Fibroblast of peridontal ligament (primary cell): Measurements from ENCODE around the gene UACA.
A peak's percentile ranks its signal among the peaks of the same experiment; 100 is the strongest.
"Not testable (repeated sequence)": the region's sequence is repeated elsewhere in the genome, so short reads cannot be mapped to it uniquely, and the experiment has no call there.

Experiments
- DNase-seq: peaks from one replicate; pipeline ENCODE4 v3.0.0-alpha.2; 2010; ENCODE audit errors: extremely low read depth

The UACA gene, protein sequence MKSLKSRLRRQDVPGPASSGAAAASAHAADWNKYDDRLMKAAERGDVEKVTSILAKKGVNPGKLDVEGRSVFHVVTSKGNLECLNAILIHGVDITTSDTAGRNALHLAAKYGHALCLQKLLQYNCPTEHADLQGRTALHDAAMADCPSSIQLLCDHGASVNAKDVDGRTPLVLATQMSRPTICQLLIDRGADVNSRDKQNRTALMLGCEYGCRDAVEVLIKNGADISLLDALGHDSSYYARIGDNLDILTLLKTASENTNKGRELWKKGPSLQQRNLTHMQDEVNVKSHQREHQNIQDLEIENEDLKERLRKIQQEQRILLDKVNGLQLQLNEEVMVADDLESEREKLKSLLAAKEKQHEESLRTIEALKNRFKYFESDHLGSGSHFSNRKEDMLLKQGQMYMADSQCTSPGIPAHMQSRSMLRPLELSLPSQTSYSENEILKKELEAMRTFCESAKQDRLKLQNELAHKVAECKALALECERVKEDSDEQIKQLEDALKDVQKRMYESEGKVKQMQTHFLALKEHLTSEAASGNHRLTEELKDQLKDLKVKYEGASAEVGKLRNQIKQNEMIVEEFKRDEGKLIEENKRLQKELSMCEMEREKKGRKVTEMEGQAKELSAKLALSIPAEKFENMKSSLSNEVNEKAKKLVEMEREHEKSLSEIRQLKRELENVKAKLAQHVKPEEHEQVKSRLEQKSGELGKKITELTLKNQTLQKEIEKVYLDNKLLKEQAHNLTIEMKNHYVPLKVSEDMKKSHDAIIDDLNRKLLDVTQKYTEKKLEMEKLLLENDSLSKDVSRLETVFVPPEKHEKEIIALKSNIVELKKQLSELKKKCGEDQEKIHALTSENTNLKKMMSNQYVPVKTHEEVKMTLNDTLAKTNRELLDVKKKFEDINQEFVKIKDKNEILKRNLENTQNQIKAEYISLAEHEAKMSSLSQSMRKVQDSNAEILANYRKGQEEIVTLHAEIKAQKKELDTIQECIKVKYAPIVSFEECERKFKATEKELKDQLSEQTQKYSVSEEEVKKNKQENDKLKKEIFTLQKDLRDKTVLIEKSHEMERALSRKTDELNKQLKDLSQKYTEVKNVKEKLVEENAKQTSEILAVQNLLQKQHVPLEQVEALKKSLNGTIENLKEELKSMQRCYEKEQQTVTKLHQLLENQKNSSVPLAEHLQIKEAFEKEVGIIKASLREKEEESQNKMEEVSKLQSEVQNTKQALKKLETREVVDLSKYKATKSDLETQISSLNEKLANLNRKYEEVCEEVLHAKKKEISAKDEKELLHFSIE (N-terminal part only)

DNA sequence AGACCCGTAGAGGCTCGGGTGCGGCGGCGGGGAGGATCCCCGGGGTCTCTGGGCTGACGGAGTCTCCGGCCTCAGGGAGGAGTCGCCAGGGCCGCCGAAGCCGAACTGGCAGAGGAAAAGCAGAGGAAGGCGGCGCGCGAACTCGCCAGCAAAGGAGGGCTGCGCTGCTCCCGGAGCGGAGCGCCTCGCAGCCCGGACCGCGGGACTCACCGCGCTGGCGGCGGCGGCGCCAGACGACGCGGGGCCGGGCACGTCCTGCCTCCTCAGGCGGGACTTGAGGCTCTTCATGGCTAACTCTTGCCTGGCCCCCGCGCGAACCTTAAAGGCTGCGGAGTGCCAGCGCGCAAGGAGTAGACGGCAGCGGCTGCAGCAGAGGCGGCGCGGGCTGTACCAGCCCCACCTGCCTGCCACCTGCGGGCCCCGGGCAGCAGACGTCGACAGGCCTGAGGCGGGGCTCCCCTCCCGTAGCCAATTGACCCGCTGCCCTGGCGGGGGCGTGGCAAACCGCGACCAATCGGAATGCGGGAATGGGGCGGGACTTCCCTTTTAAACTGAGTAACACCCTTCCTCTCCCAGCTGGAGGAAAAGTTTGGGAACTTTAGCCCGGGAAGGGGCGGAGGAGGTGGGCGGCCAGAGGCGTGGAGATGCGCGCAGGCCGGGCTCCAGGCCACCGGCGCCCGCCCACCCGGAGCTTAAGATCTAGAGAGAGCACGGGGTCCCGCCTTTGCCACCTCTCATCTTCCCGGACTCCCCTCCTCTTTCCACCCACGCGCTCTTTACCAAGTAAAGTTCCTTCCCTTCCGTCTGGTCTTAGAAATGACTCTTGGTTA, at the start of gene UACA:
Gene UACA, minus strand, starts transcription at position 439 of the 830 bp plus-strand sequence. Its CDS starts 151 bp downstream, at position 288.
- DNase-seq = peak; percentile 95

DNA sequence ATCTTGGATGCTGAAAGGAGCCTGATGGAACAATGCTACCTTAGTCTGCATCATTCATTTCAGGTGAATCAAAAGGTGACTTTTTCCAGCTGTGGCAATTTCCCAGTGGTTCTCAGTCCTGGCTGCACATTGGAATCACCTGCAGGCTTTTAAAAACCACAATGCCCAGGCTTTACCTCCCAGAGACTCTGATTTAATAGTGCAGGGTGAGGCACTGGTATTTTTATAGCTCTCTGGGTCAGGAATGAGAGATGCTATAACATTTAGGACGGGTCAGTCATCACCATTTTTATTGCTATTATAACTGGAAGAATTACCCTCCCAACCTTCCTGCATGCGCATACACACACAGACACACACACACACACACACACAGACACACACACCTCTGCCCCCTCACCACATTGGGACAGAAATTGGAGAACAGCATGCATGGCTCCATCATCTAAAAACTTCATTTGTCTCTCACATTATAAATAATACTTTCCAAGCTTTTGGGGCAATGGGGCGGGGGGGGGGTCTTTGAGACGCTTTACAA, 49.5 kb upstream of the UACA start:
- no peak for DNase-seq

DNA sequence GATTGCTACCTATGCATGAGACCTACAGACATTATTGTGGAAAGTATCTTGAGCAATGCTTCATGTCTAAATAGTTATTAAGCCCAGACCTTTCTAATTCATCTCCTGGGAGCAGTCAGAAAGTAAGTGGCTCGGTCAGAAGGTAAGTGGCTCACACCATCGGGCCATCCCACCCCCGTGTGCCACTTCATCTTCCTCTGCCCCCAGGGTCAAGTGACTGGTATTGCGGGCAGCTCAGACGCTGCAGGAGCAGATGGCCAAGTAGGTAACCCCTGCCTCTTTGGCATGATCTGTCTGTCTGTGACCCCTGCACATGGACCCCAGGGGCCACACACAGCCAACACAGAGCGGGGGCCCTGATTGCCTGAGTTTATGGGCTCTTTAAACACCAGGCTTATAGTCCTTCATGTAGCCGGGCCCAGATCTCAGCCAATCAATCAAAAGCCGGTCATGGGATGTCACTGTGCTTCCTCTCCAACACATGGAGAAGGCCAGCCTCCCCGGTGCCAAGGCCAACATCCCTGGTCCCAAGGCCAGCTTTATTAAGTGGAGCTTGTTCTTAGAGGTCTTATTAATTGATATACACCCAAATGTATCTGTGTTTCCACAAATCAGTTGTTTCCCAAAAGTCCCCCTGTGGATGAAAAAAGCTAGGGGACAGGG, 47.7 kb upstream of the UACA start:
- no peak for DNase-seq

DNA sequence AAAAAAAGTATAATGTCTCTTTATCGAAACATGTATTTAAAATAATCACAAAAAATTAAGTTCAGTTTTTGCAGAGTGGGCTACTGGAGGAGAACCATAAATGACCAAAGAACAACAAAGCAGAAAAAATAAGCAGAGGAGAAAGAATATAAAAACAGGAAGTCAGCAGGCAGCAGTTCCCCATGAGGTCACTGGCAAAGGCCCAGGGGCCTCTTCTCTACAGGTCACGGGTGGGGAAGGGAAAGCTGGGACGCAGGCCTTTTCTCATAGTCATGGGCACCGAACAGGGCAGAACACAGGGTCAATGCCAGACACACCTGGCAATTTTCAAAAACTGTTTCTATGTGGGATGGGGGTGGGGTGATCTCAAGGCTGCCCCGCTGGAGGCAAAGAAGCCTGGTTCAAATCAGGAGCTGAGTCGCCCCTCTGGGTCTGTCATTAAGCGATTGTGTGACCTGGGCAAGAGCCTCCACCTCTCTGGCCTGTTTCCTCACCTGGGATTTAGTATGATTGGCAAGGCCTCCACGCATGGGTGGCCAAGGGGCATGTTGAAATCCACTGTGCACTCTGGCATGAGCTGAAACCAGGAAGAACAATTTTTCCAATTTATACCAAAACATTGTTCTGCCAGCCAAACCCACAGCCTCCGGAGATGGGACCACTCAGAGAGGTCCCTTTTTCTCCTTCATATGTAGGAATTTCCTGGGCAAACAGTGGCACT, 43.8 kb upstream of the UACA start:
- DNase-seq = no peak

DNA sequence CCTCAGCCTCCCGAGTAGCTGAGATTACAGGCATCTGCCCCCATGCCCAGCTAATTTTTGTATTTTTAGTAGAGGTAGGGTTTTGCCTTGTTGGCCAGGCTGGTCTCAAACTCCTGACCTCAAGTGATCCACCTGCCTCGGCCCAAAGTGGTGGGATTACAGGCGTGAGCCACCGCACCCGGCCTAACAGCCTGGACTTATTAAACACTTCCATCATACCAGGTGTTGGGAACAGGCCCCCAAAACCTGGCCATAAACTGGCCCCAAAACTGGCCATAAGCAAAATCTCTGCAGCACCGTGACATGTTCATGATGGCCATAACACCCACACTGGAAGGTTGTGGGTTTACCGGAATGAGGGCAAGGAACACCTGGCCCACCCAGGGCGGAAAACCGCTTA, 41.0 kb upstream of the UACA start:
- not testable (repeated sequence) for DNase-seq

DNA sequence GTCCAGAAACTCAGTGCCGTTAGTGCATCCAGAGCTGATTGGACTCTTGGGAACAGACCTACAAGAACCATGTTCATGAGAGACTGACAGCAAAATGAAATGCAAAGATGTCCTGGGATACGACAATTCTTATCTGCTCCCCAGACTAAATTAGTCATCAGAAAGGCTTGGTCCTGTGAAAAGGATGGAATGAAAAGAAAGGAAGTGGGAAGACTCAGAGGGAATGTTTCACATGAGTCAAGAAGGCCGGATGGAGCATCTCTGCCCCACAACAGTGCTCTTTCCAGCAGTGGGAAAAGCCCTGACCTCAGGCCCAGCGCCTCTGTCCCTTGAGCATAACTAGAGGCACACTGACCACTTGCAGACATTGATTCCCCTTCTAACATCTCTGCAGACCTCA, 39.3 kb upstream of the UACA start:
- peak; percentile 44 for DNase-seq

DNA sequence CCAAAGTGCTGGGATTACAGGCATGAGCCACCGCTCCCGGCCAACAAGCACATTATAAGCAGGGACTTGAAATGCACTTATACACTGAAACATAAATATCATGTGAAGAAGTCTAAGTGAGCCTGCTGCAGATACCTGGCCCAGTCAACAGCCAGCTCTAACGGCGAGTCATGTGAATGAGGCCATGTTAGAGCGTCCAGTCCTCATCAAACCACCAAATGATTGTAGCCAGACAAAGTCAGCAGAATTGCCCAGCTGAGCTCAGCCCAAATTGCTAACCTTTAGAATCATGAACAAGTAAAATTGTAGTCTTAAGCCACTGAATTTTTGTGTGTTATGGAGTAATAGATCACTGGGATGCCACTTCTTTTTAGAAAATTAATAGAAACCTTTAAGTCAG, 37.8 kb upstream of the UACA start:
- peak; percentile 47 for DNase-seq

DNA sequence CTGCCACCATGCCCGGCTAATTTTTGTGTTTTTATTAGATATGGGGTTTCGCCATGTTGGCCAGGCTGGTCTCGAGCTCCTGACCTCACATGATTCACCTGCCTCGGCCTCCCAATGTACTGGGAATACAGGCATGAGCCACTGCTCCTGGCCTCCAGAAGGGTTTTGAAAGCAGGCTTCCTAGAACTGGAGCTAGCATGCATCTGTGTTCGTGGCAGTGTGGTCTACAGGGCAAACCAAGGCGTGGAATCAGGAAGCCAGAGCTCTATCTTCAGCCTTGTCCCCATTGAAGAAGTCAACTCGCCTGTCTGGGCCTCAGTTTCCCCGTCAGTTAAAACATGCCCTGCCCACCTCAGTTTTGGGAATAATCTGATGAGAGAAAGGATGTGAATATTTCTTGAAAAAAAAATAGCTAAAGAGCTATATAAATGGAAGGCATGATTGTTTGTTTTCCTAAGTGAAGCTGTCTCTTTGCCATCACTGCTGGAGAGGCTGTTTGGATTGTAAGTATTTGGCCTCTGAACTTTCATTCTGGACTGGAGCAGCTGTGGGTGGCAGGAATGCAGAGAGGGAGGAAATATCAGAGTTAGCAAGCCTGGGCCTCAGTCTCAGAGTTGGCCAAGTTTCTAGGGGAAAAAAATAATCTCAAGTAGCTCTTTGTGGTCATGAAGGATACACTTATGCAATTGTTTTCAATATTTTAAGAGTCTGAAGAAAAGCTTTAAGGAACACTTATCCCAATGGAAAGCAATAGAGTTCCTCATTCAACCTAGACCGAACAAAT, 36.5 kb upstream of the UACA start:
- peak; percentile 100 for DNase-seq

DNA sequence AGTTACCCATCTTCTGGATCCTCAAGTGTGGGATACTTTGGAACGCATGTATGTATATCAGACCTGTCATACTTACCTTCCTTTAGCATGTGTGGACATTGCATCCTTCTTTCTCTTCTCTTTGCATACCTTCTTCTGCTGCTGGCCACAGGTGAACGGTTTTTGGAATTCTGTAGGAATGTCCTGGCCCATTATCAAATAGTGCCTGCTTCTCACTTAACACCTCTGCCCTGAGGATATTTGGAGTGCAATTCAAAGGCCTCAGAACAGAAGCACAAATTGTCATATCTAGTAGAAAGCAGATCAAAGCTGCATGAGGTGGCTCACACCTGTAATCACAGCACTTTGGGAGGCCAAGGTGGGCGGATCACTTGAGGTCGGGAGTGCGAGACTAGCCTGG, 34.1 kb upstream of the UACA start:
- no peak for DNase-seq

DNA sequence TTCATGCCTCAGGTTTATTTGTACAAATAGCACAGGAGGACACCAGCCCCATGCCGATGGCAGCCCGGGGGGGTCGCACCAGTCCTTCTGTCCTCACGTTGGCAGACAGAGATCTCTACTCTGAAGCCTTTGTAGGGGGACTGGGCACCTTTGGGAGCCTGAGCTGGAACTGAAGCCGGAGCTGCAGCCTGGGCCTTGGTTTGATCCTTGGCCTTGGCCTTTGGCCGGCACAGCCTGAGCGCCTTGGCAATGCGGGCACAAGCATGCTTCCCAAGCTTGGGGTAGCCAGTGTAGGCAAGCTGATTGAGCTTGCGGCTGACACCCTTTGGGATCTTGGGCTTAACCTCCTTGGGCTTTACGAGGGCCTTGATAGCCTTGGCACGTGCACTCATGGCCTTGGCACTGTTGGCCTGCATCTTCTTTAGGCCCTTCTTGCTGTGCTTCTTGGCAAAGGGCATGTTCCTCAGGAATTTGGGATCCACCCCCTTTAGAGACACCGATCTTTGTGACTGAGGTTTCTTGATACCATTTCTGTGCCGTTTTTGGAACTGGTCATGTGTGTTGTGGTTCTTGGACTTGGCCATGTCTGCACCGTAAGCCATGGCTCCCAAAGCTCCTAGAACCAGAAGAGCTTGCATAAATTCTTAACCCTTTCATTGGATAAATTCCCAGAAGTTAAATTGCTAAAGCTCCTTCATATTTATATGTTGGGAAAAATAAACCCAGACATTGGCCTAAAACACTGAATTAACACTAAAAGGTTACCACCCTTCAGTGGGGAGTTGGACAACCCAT, 33.4 kb upstream of the UACA start:
- peak; percentile 63 for DNase-seq

DNA sequence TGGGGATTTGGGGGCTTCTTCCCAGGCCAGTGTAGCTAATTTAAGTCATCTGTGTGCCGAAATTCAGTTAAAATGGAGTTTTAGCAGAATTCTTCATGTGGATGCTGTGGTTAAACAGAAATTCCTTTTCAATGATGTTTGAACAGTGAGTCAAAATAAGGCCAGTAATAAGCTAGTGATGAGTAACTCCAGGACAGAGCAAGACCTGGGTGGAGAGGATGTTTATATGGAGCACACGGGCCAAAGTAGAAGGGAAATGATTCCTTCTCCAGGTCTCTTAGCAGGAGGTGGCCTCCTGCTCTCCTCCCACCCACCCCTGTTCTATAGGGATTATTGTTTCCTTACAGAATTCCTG, 31.9 kb upstream of the UACA start:
- DNase-seq = peak; percentile 96

DNA sequence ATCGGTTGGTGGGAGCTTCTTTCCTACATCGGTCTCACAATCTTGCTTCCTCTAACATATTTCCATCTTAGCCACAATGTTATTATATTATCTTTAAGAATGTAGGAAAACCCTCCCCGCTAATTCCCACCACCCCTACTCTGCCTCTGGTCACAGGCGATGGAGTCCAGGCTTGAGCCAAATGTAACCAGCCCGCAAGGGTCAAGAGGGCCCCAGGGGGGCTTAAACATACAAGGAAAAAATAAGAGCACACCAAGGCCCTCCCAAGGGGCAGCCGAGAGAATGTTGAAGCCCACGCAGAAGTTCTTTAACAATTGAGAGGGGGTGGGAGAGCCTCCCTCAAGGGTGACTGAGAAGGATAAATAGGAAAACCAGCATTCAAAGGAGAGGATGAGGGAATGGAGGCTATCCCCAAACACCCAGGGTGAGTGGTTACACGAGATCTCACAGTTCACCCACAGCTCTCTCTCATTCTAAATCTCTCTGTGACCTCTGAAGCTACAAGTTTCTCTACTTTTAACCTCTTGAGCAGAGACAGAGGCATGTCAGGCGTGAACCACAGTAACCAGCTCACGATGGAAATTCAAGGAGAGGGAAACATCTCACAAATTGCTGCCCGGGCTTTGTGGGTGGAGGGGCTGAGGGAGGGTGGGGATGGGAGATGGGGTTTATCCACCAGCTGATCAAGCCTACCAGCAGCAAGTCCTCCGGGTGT, 31.4 kb upstream of the UACA start:
- DNase-seq = peak; percentile 83

DNA sequence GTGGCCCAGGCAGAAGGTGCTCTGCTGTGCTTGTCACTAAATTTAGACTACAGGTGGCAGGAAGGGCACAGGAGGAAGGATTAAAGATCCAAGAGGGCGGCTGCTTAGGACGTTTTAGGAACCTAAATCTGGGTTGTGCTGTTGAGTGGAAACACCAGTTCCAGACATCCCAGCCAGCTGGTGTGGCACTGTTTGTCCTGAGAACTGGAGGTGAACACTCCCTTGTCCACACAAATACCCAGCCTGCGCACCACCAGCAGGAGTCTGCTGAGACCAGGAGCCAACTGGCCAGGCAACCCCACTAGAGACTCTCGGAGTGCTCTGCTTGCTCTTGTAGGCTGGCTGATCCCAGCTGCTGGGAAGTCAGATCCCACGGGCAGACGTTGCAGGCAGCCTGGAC, 30.3 kb upstream of the UACA start:
- DNase-seq = no peak

DNA sequence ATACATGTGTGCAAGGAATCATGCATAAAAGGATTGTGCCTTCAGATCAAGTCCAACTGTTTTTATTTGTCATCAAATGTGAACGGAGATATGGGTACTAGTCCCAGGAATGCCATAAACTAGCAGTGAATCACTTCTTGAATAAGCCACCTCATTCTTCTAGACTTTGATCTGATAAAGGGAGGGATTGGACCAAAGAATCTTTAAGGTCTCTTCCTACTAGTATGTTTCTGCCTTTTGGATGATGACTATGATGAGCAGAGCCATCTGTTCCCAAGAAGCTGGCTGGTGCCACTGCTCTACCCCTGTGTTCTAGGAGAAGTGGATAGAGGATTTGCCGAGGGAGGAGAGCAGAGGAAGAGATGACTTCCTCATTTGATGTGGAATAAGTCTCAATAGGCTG, 28.8 kb upstream of the UACA start:
- peak; percentile 43 for DNase-seq

DNA sequence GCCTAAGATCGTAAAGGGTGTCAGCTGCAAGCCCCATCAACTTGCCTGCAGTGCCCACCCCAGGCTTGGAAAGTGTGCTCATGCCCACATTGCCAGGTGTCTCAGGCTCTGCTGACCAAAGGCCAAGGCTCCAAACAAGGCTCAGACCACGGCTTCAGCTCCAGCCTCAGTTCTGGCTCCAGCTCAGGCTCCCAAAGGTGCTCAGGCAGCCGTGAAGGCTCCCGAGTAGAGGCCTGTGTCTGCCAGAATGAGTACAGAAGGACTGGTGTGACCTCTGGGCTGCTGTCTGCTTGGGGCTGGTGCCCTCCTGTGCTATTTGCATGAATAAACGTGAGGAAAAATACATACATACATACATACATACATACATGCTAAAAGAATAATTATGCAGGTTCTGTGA, 27.9 kb upstream of the UACA start:
- DNase-seq = no peak

DNA sequence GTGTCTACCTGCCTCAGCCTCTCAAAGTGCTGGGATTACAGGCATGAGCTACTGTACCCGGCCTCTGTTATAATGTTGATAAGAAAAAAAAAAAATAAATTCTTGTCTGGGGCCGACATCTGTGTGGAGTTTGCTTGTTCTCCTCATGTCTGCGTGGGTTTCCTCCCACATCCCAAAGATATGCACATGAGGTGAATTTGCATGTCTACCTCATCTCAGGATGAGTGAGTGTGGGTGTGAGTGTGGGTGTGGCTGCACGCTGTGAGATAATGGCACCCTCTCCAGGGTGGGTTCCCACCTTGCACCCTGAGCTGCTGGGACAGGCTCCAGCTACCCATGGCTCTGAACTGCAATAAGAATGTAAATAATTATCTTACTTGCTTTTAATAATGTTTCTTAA, 25.9 kb upstream of the UACA start:
- no peak for DNase-seq
